SHP77 treated with DMSO at 0.1 percent for 48 hours (cell line): ENCODE measurements around the gene OTUD3.
"Not testable (repeated sequence)": the region's sequence is repeated elsewhere in the genome, so short reads cannot be mapped to it uniquely, and the experiment has no call there.

Experiments used
- DNase-seq: peaks from one replicate; lab custom pipeline; 2025; lab: John Stamatoyannopoulos, UW

Gene OTUD3

DNA sequence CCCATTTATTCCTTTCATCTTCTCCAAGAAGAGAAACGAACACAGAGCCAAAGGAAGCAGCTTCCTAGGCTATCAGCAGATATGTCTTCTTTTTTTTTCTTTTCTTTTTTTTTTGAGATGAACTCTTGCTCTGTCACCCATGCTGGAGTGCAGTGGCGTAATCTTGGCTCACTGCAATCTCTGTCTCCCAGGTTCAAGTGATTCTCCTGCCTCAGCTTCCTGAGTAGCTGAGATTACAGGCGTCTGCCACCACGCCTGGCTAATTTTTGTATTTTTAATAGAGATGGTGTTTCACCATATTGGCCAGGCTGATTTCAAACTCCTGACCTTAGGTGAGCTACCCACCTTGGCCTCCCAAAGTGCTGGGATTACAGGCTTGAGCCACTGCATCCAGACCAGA lies 13.6 kb upstream of the OTUD3 start:
- DNase-seq = not testable (repeated sequence)

DNA sequence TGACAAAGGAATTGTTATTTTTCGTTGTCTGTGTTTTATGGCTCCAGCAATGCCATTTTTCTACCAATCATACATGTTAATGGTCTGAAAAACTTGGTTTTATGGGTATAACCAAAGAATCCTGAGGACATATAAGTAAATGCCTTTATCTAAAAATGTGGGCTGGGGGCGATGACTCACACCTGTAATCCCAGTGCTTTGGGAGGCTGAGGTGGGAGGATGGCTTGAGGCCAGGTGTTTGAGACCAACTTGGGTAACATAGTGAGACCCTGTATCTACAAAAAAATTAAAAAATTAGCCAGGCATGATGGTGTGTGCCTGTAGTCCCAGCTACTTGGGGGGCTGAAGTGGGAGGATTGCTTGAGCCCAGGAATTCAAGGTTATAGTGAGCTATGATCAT lies 12.7 kb upstream of the OTUD3 start:
- DNase-seq = not testable (repeated sequence)

GRCh38 chr1:19869929-19870328 lies 12.3 kb upstream of the OTUD3 start:
- no peak for DNase-seq

DNA sequence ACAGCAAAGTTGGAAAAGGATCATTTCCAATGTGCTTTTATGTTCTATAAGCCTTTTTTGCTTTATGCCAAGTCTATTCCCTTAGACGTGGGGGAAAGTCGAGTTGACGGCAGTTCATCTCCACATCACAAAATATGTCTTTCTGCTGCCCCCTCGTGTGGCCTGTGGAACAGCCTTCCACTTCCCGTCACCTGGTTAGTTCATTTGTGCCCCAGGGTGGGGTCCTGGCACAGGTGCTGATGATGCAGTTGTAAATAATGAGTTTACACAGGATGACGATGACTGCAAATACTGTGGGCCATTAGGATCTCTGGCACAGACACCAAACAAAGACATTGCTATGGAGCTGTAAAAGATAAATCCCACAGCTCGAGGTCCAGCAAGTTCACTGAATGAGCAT lies 10.0 kb upstream of the OTUD3 start:
- no peak for DNase-seq

- DNase-seq = no peak
Measured at GRCh38 chr1:19877181-19877750, 4.9 kb upstream of the OTUD3 start.

- DNase-seq = no peak
Measured at GRCh38 chr1:19877821-19878636, 4.2 kb upstream of the OTUD3 start.

- DNase-seq = no peak
Measured at GRCh38 chr1:19878637-19878985, 3.6 kb upstream of the OTUD3 start.

DNA sequence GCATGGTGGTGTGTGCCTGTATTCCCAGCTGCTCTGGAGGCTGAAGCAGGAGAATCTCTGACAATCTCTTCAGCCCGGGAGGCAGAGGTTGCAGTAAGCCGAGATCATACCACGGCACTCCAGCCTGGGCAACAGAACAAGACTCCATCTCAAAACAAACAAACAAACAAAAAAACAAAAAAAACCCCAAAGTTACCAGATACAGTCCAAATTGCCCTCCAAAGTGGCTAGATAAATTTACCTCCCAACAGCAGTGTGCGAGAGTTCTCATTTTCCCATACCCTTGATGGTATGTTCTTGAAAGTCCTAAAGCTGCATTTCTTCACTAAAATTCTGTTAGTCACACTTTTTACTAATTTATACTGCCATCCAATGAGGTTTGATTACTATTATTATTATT lies 3.0 kb upstream of the OTUD3 start:
- no peak for DNase-seq

DNA sequence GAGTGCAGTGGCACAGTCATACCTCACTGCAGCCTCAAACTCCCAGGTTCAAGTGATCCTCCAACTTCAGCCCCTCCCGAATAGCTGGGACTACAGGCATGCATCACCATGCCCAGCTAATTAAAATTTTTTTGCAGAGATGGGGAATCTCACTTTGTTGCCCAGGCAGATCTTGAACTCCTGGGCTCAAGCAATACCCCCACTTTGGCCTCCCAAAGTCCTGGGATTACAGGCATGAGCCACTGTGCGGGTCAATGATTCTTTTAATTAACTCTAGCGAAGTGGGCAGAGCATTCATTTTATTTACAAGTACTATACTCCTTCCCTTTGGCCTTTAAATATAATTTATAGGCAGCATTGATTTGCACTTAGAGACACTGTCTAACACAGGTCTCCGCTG lies 2.5 kb upstream of the OTUD3 start:
- no peak for DNase-seq

DNA sequence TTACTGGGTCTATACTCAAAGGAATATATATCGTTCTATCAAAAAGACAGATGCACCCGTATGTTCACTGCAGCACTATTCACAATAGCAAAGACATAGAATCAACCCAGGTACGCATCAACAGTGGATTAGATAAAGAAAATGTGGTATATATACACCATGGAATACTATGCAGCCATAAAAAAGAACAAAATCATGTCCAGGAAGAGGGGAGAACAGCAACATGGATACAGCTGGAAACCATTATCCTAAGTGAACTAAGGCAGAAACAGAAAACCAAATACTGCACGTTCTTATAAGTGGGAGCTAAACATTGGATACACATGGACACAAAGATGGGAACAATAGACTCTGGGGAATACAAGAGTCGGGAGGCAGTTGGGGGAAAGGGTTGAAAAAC lies 1.4 kb upstream of the OTUD3 start:
- DNase-seq = not testable (repeated sequence)

DNA sequence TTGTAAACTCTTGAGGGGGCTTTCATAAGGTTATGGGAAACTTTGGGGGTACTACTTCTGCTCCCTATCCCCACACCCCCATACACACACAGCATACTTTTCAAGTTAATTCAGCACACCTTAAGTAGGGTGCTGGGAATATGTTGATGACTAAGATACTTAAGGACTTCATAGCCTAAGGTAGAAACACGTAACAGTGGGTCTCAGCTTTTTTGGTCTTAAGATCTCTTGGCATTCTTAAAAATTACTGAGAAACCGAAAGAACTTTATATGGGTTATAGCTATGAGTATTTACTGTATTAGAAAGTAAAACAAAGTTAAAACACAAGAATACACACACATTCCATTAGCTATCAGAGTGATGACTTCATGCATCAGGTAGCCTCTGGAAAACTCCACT lies 2.1 kb downstream of the OTUD3 start:
- no peak for DNase-seq

DNA sequence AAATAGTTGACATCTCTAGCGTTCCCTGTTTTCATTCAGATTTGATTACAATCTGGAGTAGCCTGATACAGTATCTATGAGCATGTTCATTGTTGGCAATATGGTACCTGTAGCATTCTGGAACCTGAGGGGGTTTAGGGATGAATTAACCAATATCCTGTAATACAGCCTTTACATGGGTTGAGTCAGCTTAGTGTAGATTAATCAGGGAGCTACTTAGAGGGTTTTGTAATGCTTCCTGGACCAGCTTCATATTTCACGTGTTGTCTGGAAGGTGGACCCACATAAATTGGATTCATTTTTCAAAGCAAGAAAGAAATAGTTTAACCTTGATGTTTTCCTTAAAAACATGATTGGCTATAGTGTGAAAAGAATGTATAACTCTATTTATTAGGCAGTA lies 3.6 kb downstream of the OTUD3 start:
- no peak for DNase-seq

- no peak for DNase-seq
Measured at GRCh38 chr1:19888112-19888511, 5.9 kb downstream of the OTUD3 start.

DNA sequence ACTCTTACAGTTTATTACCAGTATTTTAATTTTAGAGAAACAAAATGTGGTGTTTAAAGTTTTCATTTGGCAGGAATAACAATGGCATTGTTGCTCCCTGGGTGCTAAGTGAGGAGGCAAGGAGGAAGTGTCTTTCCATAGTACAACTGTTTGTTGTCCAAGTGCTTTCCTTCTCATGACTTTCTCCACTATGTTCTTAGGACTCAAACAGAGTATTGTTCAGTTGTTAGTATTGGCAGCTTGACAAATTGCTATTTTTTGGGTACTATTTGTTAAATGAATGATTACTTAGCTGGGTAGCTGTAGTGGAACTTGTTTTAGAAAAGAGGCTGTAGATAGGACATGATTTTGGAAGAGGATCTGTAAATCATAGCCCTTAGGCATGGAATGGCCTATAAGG lies 7.5 kb downstream of the OTUD3 start:
- no peak for DNase-seq

DNA sequence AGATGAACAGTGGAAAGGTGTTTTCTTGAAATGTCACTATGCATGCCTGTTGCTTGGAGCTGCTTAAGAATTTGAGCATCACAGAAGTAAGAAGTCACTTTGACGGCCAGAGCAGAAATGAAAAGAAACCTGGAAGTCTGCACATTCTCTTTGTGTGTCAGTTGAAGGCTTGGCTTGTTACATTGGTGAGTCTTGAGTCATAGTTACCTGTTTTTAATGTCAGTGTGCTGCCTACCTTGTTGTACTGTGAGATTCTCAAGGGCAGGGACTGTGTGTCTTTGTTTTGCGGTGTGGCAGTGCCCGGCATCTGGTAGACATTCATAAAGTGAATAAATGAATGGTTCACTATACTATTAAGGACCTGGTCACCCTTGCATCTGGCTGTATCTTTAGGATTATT lies 9.9 kb downstream of the OTUD3 start:
- DNase-seq = no peak

GRCh38 chr1:19892628-19893168 lies 10.5 kb downstream of the OTUD3 start:
- no peak for DNase-seq

GRCh38 chr1:19893687-19894086 lies 11.5 kb downstream of the OTUD3 start:
- no peak for DNase-seq

- no peak for DNase-seq
Measured at GRCh38 chr1:19894218-19894617, 12.0 kb downstream of the OTUD3 start.

DNA sequence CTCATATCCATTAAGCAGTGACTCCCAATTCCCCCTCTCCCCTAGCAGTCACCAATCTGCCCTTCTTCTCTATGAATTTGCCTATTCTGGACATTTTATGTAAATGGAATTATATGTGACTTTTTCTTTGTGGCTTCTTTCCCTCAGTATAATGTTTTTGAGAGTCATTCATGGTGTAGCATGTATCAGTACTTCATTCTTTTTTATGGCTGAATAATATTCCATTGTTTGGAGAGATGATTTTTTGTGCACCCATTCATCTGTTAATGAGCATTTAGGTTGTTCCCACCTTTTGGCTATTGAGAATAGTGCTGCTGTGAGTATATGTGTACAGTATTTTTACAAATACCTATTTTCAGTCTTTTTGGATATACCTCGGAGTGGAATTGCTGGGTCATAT lies 19.5 kb downstream of the OTUD3 start:
- DNase-seq = no peak

DNA sequence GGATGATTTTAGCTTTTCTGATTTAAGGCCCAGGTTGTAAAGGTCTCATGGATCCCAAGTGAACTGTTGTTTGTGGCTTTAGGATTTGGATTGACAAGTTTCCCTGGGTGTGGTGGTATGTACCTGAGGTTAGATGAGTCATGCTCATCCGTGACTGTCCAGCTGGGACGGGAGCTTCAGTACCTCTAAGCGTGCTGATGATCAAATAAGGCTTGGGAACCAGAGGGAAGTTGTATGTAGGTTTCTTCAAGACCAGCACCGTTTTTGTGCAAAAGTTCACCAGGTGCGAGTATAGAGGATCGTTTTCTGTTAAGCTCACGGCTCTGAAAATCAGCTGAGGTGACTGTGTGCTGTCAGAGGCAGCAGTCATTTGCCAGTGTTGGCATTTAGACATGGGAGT lies 21.4 kb downstream of the OTUD3 start:
- no peak for DNase-seq

DNA sequence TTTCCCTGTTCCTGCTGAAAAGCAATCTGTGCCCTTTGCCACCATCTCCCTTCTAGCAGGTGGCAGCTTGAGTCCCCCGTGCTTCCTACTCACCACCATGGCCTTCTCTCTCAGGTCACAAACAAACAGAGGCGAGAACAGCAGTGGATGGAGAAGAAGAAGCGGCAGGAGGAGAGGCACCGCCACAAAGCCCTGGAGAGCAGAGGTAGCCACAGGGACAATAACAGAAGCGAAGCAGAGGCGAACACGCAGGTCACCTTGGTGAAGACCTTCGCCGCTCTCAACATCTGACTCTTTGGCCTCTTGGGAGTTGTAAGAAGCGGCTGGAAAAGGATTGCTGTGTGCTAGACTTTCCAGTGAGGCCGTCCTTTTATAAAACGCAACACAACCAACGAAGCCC lies 25.3 kb downstream of the OTUD3 start:
- no peak for DNase-seq

DNA sequence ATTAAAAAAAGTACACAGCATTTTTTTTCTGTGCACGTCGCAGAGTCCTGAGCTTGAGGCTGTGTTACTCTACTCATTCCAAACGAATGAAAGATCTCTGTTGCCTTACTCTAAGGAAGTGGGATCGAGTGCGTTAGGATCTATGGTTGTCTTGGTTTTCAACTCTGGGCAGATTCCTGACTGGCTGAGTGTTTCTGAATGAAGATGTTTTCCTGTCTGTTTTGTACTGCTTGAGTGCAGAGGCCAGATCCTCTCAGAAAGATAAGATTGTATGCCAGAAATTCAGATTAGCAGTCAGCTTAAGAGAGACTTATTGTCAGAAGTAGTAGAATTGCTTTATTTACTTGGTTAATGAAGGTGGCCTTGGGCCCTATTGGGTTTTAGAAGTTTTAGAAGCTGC lies 27.2 kb downstream of the OTUD3 start:
- no peak for DNase-seq

GRCh38 chr1:19909971-19910370 lies 27.8 kb downstream of the OTUD3 start:
- no peak for DNase-seq

DNA sequence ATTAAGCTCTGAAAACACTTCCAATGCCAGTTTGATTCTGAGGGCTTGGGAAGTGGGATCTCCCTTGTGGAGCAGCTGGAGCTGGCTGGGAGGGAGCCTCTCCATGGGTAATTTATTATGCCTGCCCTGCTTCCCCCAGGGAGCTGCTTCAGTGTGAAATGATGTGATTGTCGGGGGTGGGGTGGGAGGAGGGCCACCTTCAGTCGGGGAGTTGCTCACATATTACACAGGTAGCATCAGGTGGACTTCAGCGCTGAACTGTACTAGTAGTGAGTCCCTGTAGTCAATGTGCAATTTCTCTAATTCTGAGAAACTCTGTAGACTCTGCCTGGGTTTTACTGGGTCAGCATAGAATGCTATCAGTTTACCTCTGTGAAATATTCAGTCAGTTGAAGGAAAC lies 28.5 kb downstream of the OTUD3 start:
- DNase-seq = no peak
